SK-N-MC (cell line): ENCODE measurements around the gene BAIAP2L1.

ENCODE experiments used
- EZH2 ChIP-seq: fragments of 200-600 bp; sonication (generic); IDR thresholded peaks from one replicate; pipeline ENCODE4 v1.6.1; 2017; ENCODE audit warnings: antibody characterized with exemption
- FOXP2 ChIP-seq: optimal IDR thresholded peaks from 2 replicates; pipeline ENCODE3; 2011; ENCODE audit warnings: mild to moderate bottlenecking, moderate library complexity; ENCODE audit not compliant: insufficient read depth; ENCODE audit errors: extremely low read length, control extremely low read depth
- POLR2AphosphoS5 ChIP-seq: IDR thresholded peaks from 2 replicates; pipeline ENCODE4 v1.6.1; 2012; ENCODE audit warnings: mild to moderate bottlenecking, low read depth, low read length, borderline replicate concordance

DNA sequence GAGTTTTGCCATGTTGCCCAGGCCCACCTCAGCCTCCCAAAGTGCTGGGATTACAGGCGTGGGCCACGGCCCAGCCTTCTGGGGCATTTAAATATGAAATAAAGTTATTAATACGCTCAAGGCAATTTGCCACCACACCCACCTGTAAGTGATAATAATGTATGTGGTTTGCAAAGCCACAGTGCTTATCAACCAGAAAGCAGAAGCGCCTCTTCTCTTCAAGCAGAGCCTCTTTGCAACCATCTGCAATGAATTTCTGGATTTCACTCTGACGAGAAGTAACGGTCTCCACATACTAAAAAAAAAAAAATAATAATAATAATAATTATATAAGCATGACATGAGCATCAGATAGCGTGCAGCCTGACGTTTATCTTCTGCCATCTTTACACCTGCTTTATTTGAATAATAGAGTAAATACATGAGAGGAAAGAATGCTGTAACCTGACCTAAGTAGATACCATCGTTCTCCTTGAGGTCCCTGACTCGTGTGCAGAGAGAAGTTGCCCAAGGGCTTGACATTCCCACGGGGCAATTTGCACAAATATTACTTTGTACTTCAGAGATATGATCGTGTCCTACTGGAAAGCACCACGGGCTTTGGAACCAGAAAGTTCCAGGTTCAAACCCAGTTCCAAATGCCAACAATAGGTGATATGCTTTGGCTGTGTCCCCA, 85.4 kb downstream of the BAIAP2L1 start:
- TF ChIP-seq EZH2 = no peak
- no peak for TF ChIP-seq POLR2AphosphoS5
- no peak for TF ChIP-seq FOXP2
